M059J (cell line): ENCODE data around the gene SLC16A6. TPM values are rescaled to one million over a fixed set of nuclear protein-coding genes. Genes with fewer than 3 reads are reported as not detected.
A peak's percentile ranks its signal among the peaks of the same experiment; 100 is the strongest.
"Not testable (repeated sequence)": the region's sequence is repeated elsewhere in the genome, so short reads cannot be mapped to it uniquely, and the experiment has no call there.

Experiments used
- DNase-seq: peaks from one replicate; pipeline ENCODE4 v3.0.0-alpha.2; 2012; ENCODE audit warnings: low read depth
- total RNA-seq: library from RNA; depleted of rRNA; stranded (reverse); fragments of >200 nt; shearing (Covaris generic); gene quantifications from 2 replicates; pipeline ENCODE4 v1.2.3, GENCODE V29; 2014

Gene SLC16A6
- total RNA-seq, 1 experiment from 2014 or later: 0.20 TPM

GRCh38 chr17:68314916-68315535, 24.1 kb upstream of the SLC16A6 start:
- no peak for DNase-seq

GRCh38 chr17:68310152-68310551, 19.2 kb upstream of the SLC16A6 start:
- peak; percentile 33 for DNase-seq

GRCh38 chr17:68309066-68309670, 18.2 kb upstream of the SLC16A6 start:
- DNase-seq: not testable (repeated sequence)

- DNase-seq: not testable (repeated sequence)
Measured at GRCh38 chr17:68308486-68308885, 17.6 kb upstream of the SLC16A6 start.

GRCh38 chr17:68307443-68307842, 16.5 kb upstream of the SLC16A6 start:
- no peak for DNase-seq

GRCh38 chr17:68306819-68307218, 15.9 kb upstream of the SLC16A6 start:
- DNase-seq: no peak

- DNase-seq: peak; percentile 23
Measured at GRCh38 chr17:68305142-68305541, 14.2 kb upstream of the SLC16A6 start.

GRCh38 chr17:68304706-68305105, 13.8 kb upstream of the SLC16A6 start:
- DNase-seq: peak; percentile 24

- no peak for DNase-seq
Measured at GRCh38 chr17:68302666-68303065, 11.7 kb upstream of the SLC16A6 start.

- DNase-seq: no peak
Measured at GRCh38 chr17:68302066-68302564, 11.2 kb upstream of the SLC16A6 start.

- DNase-seq: no peak
Measured at GRCh38 chr17:68301438-68301959, 10.6 kb upstream of the SLC16A6 start.

- no peak for DNase-seq
Measured at GRCh38 chr17:68299817-68300216, 8.9 kb upstream of the SLC16A6 start.

- peak; percentile 19 for DNase-seq
Measured at GRCh38 chr17:68298601-68299000, 7.7 kb upstream of the SLC16A6 start.

- DNase-seq: no peak
Measured at GRCh38 chr17:68297195-68297594, 6.3 kb upstream of the SLC16A6 start.

GRCh38 chr17:68296217-68297191, 5.6 kb upstream of the SLC16A6 start:
- DNase-seq: no peak

GRCh38 chr17:68295086-68295485, 4.2 kb upstream of the SLC16A6 start:
- no peak for DNase-seq

- DNase-seq: no peak
Measured at GRCh38 chr17:68294617-68295016, 3.7 kb upstream of the SLC16A6 start.

GRCh38 chr17:68294196-68294555, 3.2 kb upstream of the SLC16A6 start:
- no peak for DNase-seq

GRCh38 chr17:68293490-68294195, 2.7 kb upstream of the SLC16A6 start:
- DNase-seq: no peak

GRCh38 chr17:68292689-68293040, 1.7 kb upstream of the SLC16A6 start:
- DNase-seq: no peak

- peak; percentile 69 for DNase-seq
Measured at GRCh38 chr17:68291836-68292688, 1.1 kb upstream of the SLC16A6 start.
